ENCODE results near the gene ZNF148. TPM values are rescaled to one million over a fixed set of nuclear protein-coding genes. Genes with fewer than 3 reads are reported as not detected.

Gene ZNF148
- total RNA-seq, 1 donor from 2014 or later: 47.5 TPM

- DNase-seq: no peak
- intact Hi-C loops (cut with DNase I): no loop called here
- Histone ChIP-seq H3K27ac (no peak overlapping the region), H3K27me3 (no peaks in the 10 kb centered on the region), H3K36me3 (no peaks in the 10 kb centered on the region), H3K4me3 (no peak overlapping the region), H3K4me1 (peaks cover 8% of the 10 kb centered on the region), H3K9me3 (no peaks in the 10 kb centered on the region)
- TF ChIP-seq CTCF (IDR thresholded peaks at IDR 0.05): no peak
- ATAC-seq: no peak
Observed at GRCh38 chr3:125245521-125245920, 129.6 kb downstream of the ZNF148 start.

GRCh38 chr3:125240496-125240895 lies 134.6 kb downstream of the ZNF148 start:
- ATAC-seq (peak; percentile 70), DNase-seq (peak; percentile 76)
- intact Hi-C loops (cut with DNase I): no loop called here
- peaks cover 20% of the 10 kb centered on the region for H3K4me1 ChIP-seq
- no peak for TF ChIP-seq CTCF (IDR thresholded peaks at IDR 0.05)
- no peak overlapping the region for H3K4me3 ChIP-seq
- no peaks in the 10 kb centered on the region for H3K27me3 ChIP-seq
- no peaks in the 10 kb centered on the region for H3K36me3 ChIP-seq
- no peaks in the 10 kb centered on the region for H3K9me3 ChIP-seq
- H3K27ac ChIP-seq: no peak overlapping the region

GRCh38 chr3:125239266-125239665 lies 135.9 kb downstream of the ZNF148 start:
- Histone ChIP-seq H3K27ac (no peak overlapping the region), H3K27me3 (no peaks in the 10 kb centered on the region), H3K9me3 (no peaks in the 10 kb centered on the region), H3K4me1 (peaks cover 20% of the 10 kb centered on the region), H3K4me3 (no peak overlapping the region), H3K36me3 (no peaks in the 10 kb centered on the region)
- DNase-seq (no peak), ATAC-seq (no peak)
- TF ChIP-seq CTCF (IDR thresholded peaks at IDR 0.05): no peak
- intact Hi-C loops (cut with DNase I): no loop called here

GRCh38 chr3:125238759-125239158 lies 136.4 kb downstream of the ZNF148 start:
- no peak for TF ChIP-seq CTCF (IDR thresholded peaks at IDR 0.05)
- Histone ChIP-seq H3K36me3 (no peaks in the 10 kb centered on the region), H3K4me1 (peaks cover 20% of the 10 kb centered on the region), H3K27me3 (no peaks in the 10 kb centered on the region), H3K27ac (no peak overlapping the region), H3K4me3 (no peak overlapping the region), H3K9me3 (no peaks in the 10 kb centered on the region)
- ATAC-seq (no peak), DNase-seq (no peak)
- intact Hi-C loops (cut with DNase I): no loop called here

GRCh38 chr3:125236331-125236903 lies 138.7 kb downstream of the ZNF148 start:
- Histone ChIP-seq H3K9me3 (no peaks in the 10 kb centered on the region), H3K27me3 (no peaks in the 10 kb centered on the region), H3K4me3 (no peak overlapping the region), H3K36me3 (peaks cover 14% of the 10 kb centered on the region), H3K4me1 (peaks cover 20% of the 10 kb centered on the region), H3K27ac (no peak overlapping the region)
- TF ChIP-seq CTCF (IDR thresholded peaks at IDR 0.05): no peak
- intact Hi-C loops (cut with DNase I): no loop called here
- DNase-seq (peak; percentile 71), ATAC-seq (peak; percentile 79)

- H3K27me3 ChIP-seq: no peaks in the 10 kb centered on the region
- H3K9me3 ChIP-seq: no peaks in the 10 kb centered on the region
- no peak overlapping the region for H3K27ac ChIP-seq
- intact Hi-C loops (cut with DNase I): no loop called here
- H3K4me1 ChIP-seq: peaks cover 7% of the 10 kb centered on the region
- peaks cover 14% of the 10 kb centered on the region for H3K36me3 ChIP-seq
- H3K4me3 ChIP-seq: no peak overlapping the region
- ATAC-seq (no peak), DNase-seq (no peak)
- no peak for TF ChIP-seq CTCF (IDR thresholded peaks at IDR 0.05)
Observed at GRCh38 chr3:125234831-125235230, 140.3 kb downstream of the ZNF148 start.

All from upper lobe of right lung (tissue), 1 donor.